GM12878 (cell line): ENCODE results near the gene KDM4D. TPM values are rescaled to one million over a fixed set of nuclear protein-coding genes. Genes with fewer than 3 reads are reported as not detected.
"Not testable (repeated sequence)": the region's sequence is repeated elsewhere in the genome, so short reads cannot be mapped to it uniquely, and the experiment has no call there.

Experiments used
- ATAC-seq: fragments of 200-7000 bp; cut with Tn5 transposase; 3 replicates; pipeline ENCODE4 v1.9.1; 2020; ENCODE audit warnings: mild to moderate bottlenecking, moderate library complexity
- BruUV-seq: library from RNA; stranded (reverse); fragments of 400-500 nt; replicated peaks from 2 replicates; lab custom pipeline; 2021; lab: Mats Ljungman, UMichigan
- CTCF ChIA-PET: fragments of 300-600 bp; sonication (Branson Sonifier 250); formaldehyde crosslinking; extraction: SDS; loops from one replicate; lab custom pipeline; 2021; ENCODE audit warnings: inconsistent platforms; lab: Yijun Ruan, JAX
- POLR2A ChIA-PET: fragments of 350-600 bp; formaldehyde crosslinking; extraction: SDS; loops from one replicate; lab custom pipeline; 2021; ENCODE audit warnings: inconsistent platforms; lab: Charles Lee
- RAD21 ChIA-PET: fragments of 300-600 bp; sonication (Branson Sonifier 250); formaldehyde crosslinking; loops from one replicate; lab custom pipeline; 2023; ENCODE audit warnings: antibody characterized with exemption; ENCODE audit not compliant: unreplicated experiment; lab: Charles Lee
- SMC1A ChIA-PET: fragments of 300-600 bp; sonication (Branson Sonifier 250); formaldehyde crosslinking; loops from one replicate; lab custom pipeline; 2023; ENCODE audit not compliant: unreplicated experiment, uncharacterized antibody; lab: Charles Lee
- DNase-seq: peaks from one replicate; pipeline ENCODE4 v3.0.0-alpha.2; 2011; ENCODE audit warnings: low read depth, low spot score
- FAIRE-seq: peaks from 3 replicates; lab custom pipeline; 2011; peaks lifted over from hg19 to GRCh38; lab: Jason Lieb, UNC
- H2AFZ ChIP-seq: 2 replicates; pipeline ENCODE4 v1.6.0; 2011; ENCODE audit warnings: low read depth, low read length, control low read depth; ENCODE audit not compliant: control insufficient read depth
- H3K27ac ChIP-seq: 2 replicates; pipeline ENCODE4 v1.5.1; 2011; ENCODE audit warnings: control low read depth; ENCODE audit not compliant: control insufficient read depth, insufficient read depth
- H3K27me3 ChIP-seq, 2 experiments: replicated peaks in 1 of 2; 2 replicates each; pipeline versions ENCODE4 v1.6.0 to v1.6.1; 2011; ENCODE audit warnings: low read length in 1 of 2; ENCODE audit not compliant: control insufficient read depth in 2 of 2, insufficient read depth in 2 of 2
- H3K36me3 ChIP-seq, 2 experiments: 2 replicates each; pipeline ENCODE4 v1.5.1; 2011; ENCODE audit warnings: low read length in 1 of 2; ENCODE audit not compliant: control insufficient read depth in 2 of 2, insufficient read depth in 2 of 2
- H3K4me1 ChIP-seq: 2 replicates; pipeline ENCODE4 v1.6.1; 2011; ENCODE audit warnings: mild to moderate bottlenecking, low read length, moderate library complexity, mixed read lengths; ENCODE audit not compliant: control insufficient read depth, insufficient read depth
- H3K4me2 ChIP-seq: 2 replicates; pipeline ENCODE4 v1.6.0; 2011; ENCODE audit warnings: control low read depth; ENCODE audit not compliant: control insufficient read depth, insufficient read depth
- H3K4me3 ChIP-seq: fragments of 200-600 bp; sonication (generic); 2 replicates; pipeline ENCODE4 v1.5.1; 2016
- H3K79me2 ChIP-seq: 2 replicates; pipeline ENCODE4 v1.6.0; 2011; ENCODE audit warnings: low read length; ENCODE audit not compliant: control insufficient read depth, insufficient read depth
- H3K9ac ChIP-seq: 2 replicates; pipeline ENCODE4 v1.8.0; 2011; ENCODE audit warnings: low read length, control low read depth, mixed read lengths; ENCODE audit not compliant: control insufficient read depth, insufficient read depth
- H3K9me3 ChIP-seq: replicated peaks from 3 replicates; pipeline ENCODE4 v1.5.1; 2011; ENCODE audit warnings: mild to moderate bottlenecking, low read length; ENCODE audit not compliant: control insufficient read depth, insufficient read depth
- H4K20me1 ChIP-seq: 2 replicates; pipeline ENCODE4 v1.6.0; 2011; ENCODE audit not compliant: control insufficient read depth, insufficient read depth
- FOXK2 ChIP-seq: fragments of 450-650 bp; IDR thresholded peaks from 2 replicates; pipeline ENCODE4 v1.6.1; 2017; ENCODE audit warnings: mild to moderate bottlenecking, moderate library complexity
- KAT2A ChIP-seq: conservative IDR thresholded peaks from 2 replicates; pipeline ENCODE4 v1.6.1; 2011; ENCODE audit warnings: low read depth, low read length; ENCODE audit not compliant: control insufficient read depth
- TARDBP ChIP-seq: IDR thresholded peaks from 2 replicates; pipeline ENCODE4 v1.6.1; 2016; ENCODE audit warnings: borderline replicate concordance
- TCF7 ChIP-seq: IDR thresholded peaks from 2 replicates; pipeline ENCODE4 v1.6.1; 2014; ENCODE audit warnings: antibody characterized with exemption, borderline replicate concordance
- ZNF217 ChIP-seq: fragments of 450-650 bp; IDR thresholded peaks from 2 replicates; pipeline ENCODE4 v1.6.1; 2017; ENCODE audit warnings: antibody characterized with exemption, mild to moderate bottlenecking
- WGBS: methylation state at CpG from one replicate; pipeline ENCODE4 v1.1.6; 2016; ENCODE audit warnings: low lambda C conversion rate; ENCODE audit not compliant: insufficient replicate concordance, insufficient coverage; ENCODE audit errors: missing lambda C conversion rate; 5-methylcytosine and 5-hydroxymethylcytosine counted together
- in situ Hi-C: fragments of 300-500 bp; cut with MboI; formaldehyde crosslinking; loops from 9 replicates; pipeline ENCODE4 v1.14.3; 2018; ENCODE audit warnings: mixed read lengths
- intact Hi-C: fragments of 100-400 bp; cut with micrococcal nuclease; formaldehyde crosslinking; loops from one replicate; pipeline ENCODE4 v1.14.2; 2022; ENCODE audit not compliant: unreplicated experiment
- polyA plus RNA-seq, 11 experiments: library from polyadenylated mRNA; depleted of rRNA in 4 of 11; unstranded in 6 of 11; stranded (reverse) in 5 of 11; fragments of >200 nt; fragmentation: Nextera tagmentation in 4 of 11; fragmentation: Illumina TruSeq in 1 of 11; extraction: Ambion mirVana in 4 of 11; extraction: Trizol in 1 of 11; gene quantifications; 1 replicate in 1 of 11; 2 replicates in 10 of 11; pipeline versions ENCODE4 v1.2.1 to v1.2.3, GENCODE V29; 2011 to 2016; ENCODE audit warnings: inconsistent platforms in 2 of 11, missing spikeins in 2 of 11, low read depth in 1 of 11
- total RNA-seq, 4 experiments: library from RNA; depleted of rRNA in 3 of 4; stranded (reverse); fragments of >200 nt in 3 of 4; fragmentation: Illumina TruSeq in 1 of 4; extraction: Trizol in 1 of 4; gene quantifications; 2 replicates each; pipeline versions ENCODE4 v1.2.1 to v1.2.3, GENCODE V29; 2013 to 2021

KDM4D gene
- total and polyA plus RNA-seq, 10 of the 15 experiments (the other 5 are each of a cell fraction or from before 2014, with no cell fraction given): 0.63 to 2.6 (median 1.3) TPM

DNA sequence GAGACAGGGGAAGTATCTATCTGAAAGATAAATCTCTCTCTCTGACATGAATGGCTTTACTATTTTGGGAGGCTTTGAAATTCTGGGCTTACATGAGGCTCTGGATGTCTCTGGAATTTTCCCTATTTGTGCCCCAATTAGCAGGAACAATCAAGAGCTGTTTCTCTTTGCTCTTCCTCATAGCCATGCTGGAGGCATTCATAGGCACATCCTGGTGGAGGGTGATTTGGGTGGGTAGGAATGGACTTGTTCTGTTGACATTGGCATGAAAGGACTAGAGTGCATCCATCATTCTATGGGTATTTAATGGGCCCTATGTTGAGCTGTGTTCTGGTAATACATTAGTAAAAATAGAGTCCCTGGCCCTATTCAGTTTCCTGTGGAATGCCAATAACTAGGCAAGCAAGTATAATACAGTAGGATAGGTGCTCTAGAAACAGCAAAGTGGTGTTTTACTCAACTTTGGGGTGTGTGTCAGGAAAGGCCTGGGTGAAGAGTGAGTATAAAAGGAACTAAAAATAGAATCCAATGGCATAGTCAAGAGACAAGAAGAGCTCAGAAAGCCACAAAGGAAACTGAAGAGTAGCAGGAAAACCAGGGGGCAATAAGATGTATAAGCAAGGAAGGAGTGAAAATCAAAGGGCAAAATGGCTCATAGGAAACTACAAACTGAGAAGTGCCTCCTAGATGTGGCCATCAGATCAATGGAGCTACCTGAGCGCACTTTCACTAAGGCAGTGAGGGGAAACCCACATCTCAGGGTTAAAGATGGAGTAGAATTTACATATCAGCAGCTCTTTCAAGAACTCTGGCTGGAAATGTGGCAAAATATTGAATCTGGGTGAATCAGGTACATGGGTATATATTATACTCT, 45.2 kb upstream of the KDM4D start (continued):
- no peak for TF ChIP-seq FOXK2
- no peak for TF ChIP-seq ZNF217

DNA sequence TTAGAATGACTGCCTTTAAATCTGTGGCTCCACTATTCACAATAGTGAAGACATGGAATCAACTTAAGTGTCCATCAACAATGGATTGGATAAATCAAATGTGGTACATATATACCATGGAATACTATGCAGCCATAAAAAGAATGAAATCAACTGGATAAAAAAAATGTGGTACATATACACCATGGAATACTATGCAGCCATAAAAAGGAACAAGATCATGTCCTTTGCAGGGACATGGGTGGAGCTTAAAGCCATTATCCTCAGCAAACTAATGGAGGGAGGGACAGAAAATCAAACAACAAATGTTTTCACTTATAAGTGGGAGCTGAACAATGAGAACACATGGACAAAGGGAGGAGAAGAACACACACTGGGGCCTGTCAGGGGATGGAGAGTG, 41.4 kb upstream of the KDM4D start:
- BruUV-seq, H3K4me3 ChIP-seq, H3K27ac ChIP-seq, H3K4me2 ChIP-seq, in situ Hi-C loops, H3K9me3 ChIP-seq, FAIRE-seq, CTCF ChIA-PET, H4K20me1 ChIP-seq, H3K9ac ChIP-seq, RAD21 ChIA-PET, H3K79me2 ChIP-seq, H2AFZ ChIP-seq, H3K36me3 ChIP-seq, H3K4me1 ChIP-seq, ATAC-seq, POLR2A ChIA-PET, DNase-seq, H3K27me3 ChIP-seq, intact Hi-C loops: not testable (repeated sequence)
- SMC1A ChIA-PET: interaction anchor here (1.0 kb wide), 1 partner anchor 16 kb away, joined by 4 read pairs; no protein-coding TSS in a partner anchor

DNA sequence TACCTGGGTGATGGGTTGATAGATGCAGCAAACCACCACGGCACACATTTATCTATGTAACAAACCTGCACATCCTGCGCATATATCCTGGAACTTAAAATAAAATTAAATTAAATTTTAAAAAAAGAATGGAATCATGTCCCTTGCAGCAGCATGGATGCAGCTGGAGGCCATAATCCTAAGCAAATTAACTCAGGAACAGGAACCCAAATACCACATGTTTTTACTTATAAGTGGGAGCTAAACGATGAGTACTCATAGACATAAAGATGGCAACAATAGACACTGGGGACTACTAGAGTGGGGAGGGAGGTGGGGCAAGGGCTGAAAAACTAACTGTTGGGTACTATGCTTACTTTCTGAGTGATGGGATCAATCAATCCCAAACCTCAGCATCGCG, 41.0 kb upstream of the KDM4D start:
- no peaks in the 10 kb centered on the region for H3K79me2 ChIP-seq
- 81% methylated on average over 5 of the region's 5 CpGs for WGBS
- ChIA-PET CTCF (interaction anchor here (0.7 kb wide), 1 partner anchor 34 kb away, joined by 3 read pairs; no protein-coding TSS in a partner anchor), RAD21 (no interaction called here), SMC1A (interaction anchor here (1.0 kb wide), 1 partner anchor 15 kb away, joined by 4 read pairs; no protein-coding TSS in a partner anchor), POLR2A (no interaction called here)
- no peak overlapping the region for H3K4me3 ChIP-seq
- no peaks in the 10 kb centered on the region for H4K20me1 ChIP-seq
- intact Hi-C loops (no loop called here), in situ Hi-C loops (no loop called here)
- no peak for ATAC-seq
- no peaks in the 10 kb centered on the region; the same call in 2 of the 3 replicates for H3K9me3 ChIP-seq
- FAIRE-seq: no peak
- H3K27me3 ChIP-seq: no peaks in the 10 kb centered on the region; a peak in 1 of 4 replicates
- no peak overlapping the region for H3K4me2 ChIP-seq
- DNase-seq: no peak
- H3K36me3 ChIP-seq: no peaks in the 10 kb centered on the region
- no peak overlapping the region for H3K27ac ChIP-seq
- no TSS peak for BruUV-seq
- H2AFZ ChIP-seq: no peak overlapping the region
- H3K9ac ChIP-seq: no peak overlapping the region
- H3K4me1 ChIP-seq: no peaks in the 10 kb centered on the region
- TF ChIP-seq TARDBP (no peak), TCF7 (no peak), KAT2A (no peak)
